RCC 7860 (cell line): ENCODE data around the gene ALDOC.
"Not testable (repeated sequence)": the region's sequence is repeated elsewhere in the genome, so short reads cannot be mapped to it uniquely, and the experiment has no call there.

ENCODE experiments used
- DNase-seq: peaks from one replicate; pipeline ENCODE4 v3.0.0-alpha.2; 2015; ENCODE audit warnings: low spot score
- FAIRE-seq: peaks from 2 replicates; lab custom pipeline; 2012; peaks lifted over from hg19 to GRCh38; lab: Jason Lieb, UNC

Gene ALDOC

GRCh38 chr17:28576758-28577465 lies at the start of gene ALDOC:
ALDOC (minus strand) TSS chr17:28576895; CDS start chr17:28575532, 1,363 bp downstream.
- DNase-seq (peak; percentile 48), FAIRE-seq (no peak)

GRCh38 chr17:28624148-28624547 lies 47.5 kb upstream of the ALDOC start:
- FAIRE-seq (no peak), DNase-seq (no peak)

GRCh38 chr17:28623696-28624095 lies 47.0 kb upstream of the ALDOC start:
- FAIRE-seq (no peak), DNase-seq (no peak)

- FAIRE-seq (no peak), DNase-seq (no peak)
Observed at GRCh38 chr17:28622186-28622585, 45.5 kb upstream of the ALDOC start.

GRCh38 chr17:28620010-28620409 lies 43.3 kb upstream of the ALDOC start:
- FAIRE-seq = no peak
- no peak for DNase-seq

GRCh38 chr17:28618464-28618863 lies 41.8 kb upstream of the ALDOC start:
- no peak for DNase-seq
- no peak for FAIRE-seq

- no peak for FAIRE-seq
- no peak for DNase-seq
Observed at GRCh38 chr17:28616281-28616680, 39.6 kb upstream of the ALDOC start.

GRCh38 chr17:28615260-28615940 lies 38.7 kb upstream of the ALDOC start:
- no peak for FAIRE-seq
- no peak for DNase-seq

GRCh38 chr17:28613931-28614381 lies 37.3 kb upstream of the ALDOC start, which contains the start of gene RSKR:
RSKR (minus strand) TSS chr17:28614185; CDS start chr17:28614161, 24 bp downstream.
- DNase-seq (no peak), FAIRE-seq (no peak)

GRCh38 chr17:28612936-28613872 lies 36.5 kb upstream of the ALDOC start:
- DNase-seq = no peak
- no peak for FAIRE-seq

GRCh38 chr17:28612531-28612930 lies 35.8 kb upstream of the ALDOC start:
- DNase-seq (no peak), FAIRE-seq (no peak)

GRCh38 chr17:28610376-28610775 lies 33.7 kb upstream of the ALDOC start:
- FAIRE-seq (no peak), DNase-seq (no peak)

GRCh38 chr17:28604031-28604430 lies 27.3 kb upstream of the ALDOC start:
- FAIRE-seq, DNase-seq: not testable (repeated sequence)

GRCh38 chr17:28599311-28600184 lies 22.9 kb upstream of the ALDOC start:
- no peak for FAIRE-seq
- peak; percentile 90 for DNase-seq

- peak; percentile 45 for FAIRE-seq
- peak; percentile 88 for DNase-seq
Observed at GRCh38 chr17:28598799-28599310, 22.2 kb upstream of the ALDOC start, which contains the start of gene SPAG5. SPAG5 (minus strand) TSS chr17:28599025; CDS start chr17:28598946, 79 bp downstream.

GRCh38 chr17:28598389-28598788 lies 21.7 kb upstream of the ALDOC start:
- DNase-seq = no peak
- FAIRE-seq = no peak

GRCh38 chr17:28597606-28598383 lies 21.1 kb upstream of the ALDOC start:
- FAIRE-seq (no peak), DNase-seq (no peak)

- no peak for DNase-seq
- no peak for FAIRE-seq
Observed at GRCh38 chr17:28592260-28592659, 15.6 kb upstream of the ALDOC start.

GRCh38 chr17:28585851-28586250 lies 9.2 kb upstream of the ALDOC start:
- DNase-seq = no peak
- FAIRE-seq = no peak
